GM18507 (cell line): ENCODE data around the gene THBS1.

Experiments used
- DNase-seq: peaks from one replicate; pipeline ENCODE4 v3.0.0; 2011; ENCODE audit warnings: low read depth; ENCODE audit not compliant: insufficient read length; ENCODE audit errors: extremely low spot score
- FAIRE-seq: peaks from 2 replicates; lab custom pipeline; 2011; peaks lifted over from hg19 to GRCh38; lab: Jason Lieb, UNC

THBS1 gene

DNA sequence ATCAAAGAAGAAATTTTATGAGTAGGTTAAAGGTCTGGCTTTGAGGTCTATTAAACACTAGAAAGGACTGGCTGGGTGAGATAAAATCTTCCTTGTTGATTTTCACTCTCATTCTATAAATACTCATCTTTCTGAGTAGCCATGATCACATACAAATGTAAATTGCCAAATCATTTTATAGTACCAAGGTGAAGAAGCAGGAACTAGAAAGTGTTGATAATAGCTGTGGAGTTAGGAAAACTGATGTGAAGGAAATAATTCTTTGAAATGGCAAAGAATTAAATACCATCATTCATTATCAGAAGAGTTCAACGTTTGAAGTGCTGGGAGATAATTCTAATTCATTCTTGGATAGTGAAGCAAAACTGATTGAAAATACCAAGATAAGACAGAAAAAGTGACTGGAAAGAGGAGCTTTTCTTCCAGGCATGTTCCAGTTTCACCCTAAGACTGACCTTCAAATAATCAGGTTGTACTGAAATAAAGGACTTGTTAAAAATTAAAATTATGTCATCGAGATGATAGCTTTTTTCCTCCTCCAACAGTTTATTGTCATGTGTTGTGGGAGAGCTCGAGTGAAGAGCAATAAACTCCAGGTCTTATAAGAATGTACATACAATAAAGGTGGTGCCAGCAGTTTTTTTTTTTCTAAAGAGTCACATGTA lies 17.4 kb downstream of the THBS1 start:
- DNase-seq = no peak

DNA sequence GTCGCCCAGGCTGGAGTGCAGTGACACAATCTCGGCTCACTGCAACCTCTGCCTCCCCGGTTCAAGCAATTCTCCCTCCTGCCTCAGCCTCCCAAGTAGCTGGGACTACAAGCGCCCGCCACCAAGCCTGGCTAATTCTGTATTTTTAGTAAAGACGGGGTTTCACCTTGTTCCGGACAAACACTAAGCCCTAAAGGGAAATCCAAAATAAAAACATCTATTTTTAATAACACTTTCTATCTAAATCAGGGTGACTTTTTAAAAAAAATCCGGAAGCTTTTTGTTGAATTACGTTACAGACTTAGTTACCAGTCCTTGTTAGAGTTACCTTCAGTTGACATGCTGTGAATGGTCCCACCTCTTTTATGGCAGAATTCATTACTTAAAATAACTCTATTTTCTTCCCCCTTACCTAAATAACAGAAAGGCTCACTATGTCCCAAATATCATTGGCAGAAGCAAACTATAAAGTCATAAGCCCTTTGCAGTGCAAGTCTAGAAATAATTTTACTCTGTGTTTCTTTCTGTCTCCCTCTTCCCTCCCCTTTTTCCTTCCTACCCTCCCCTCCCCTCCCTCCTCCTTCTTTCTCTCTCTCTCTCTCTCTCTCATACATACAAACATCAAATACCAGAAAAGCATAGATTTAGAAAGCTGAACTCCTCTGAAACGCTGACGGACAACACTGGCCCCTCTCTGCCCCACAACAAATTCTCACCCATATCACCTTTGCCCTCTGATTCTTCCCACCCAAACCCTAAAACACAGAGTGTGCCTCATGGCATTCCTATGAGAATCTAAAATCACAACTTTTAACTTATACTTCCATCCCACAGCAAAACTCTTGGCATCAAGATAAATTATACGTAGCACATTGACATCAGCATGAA lies 18.3 kb downstream of the THBS1 start:
- DNase-seq (no peak), FAIRE-seq (no peak)

More for the DNA sequence above, 17.4 kb downstream of the THBS1 start:
- no peak for FAIRE-seq

DNA sequence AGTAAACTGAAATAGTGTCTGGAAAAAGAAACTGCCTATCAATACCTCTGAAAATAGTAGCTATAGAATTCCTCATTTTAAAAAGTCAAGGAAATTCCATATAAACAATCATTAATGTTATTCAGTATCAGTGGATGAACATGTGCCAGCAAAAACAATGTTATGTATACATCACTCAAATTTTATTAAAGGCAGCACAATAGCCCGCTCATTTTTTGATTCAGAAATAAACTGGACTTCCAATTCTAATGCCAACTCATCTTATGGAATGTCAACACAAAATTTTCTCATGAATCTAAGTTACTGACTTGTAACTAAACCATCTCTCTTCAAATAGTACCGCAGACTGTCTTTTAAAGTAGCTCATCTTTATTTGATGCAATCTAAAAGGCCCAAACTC lies 19.0 kb downstream of the THBS1 start:
- FAIRE-seq = no peak
- DNase-seq = no peak

DNA sequence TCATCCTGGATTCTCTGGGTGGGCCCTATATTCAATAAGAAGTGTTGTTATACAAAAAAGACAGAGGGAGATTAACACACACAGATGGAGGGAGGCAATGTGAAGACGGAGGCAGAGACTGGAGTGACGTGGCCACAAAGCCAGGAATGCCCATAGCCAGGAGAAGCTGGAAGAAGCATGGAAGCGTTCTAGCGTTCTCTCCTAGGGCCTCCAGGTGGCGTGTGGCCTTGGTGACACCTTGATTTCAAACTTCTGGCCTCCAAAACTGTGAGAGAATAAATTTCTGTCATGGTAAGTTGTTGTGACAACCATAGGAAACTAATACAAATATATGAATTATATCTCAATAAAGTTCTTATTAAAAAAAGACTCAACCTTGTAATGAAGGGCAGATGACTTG lies 21.3 kb downstream of the THBS1 start:
- FAIRE-seq (no peak), DNase-seq (no peak)

DNA sequence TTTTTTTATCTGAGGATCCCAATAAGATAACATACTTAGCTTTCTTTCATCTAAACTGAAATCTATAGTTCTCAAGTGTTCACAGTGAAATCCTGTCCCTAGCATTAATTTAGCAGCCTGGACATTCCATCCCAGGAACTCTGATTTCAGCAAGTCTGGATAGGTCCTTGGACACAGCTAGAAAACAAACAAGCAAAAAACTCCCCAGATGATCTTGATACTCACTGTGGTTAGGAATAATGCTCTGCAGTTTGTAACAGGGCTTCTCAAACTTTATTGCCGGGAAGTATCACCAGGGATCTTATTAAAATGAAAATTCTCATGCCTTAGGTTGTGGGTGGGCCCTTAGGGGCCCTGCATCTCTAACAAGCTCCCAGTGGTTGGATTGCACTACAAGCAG lies 24.3 kb downstream of the THBS1 start:
- no peak for DNase-seq
- FAIRE-seq = no peak

DNA sequence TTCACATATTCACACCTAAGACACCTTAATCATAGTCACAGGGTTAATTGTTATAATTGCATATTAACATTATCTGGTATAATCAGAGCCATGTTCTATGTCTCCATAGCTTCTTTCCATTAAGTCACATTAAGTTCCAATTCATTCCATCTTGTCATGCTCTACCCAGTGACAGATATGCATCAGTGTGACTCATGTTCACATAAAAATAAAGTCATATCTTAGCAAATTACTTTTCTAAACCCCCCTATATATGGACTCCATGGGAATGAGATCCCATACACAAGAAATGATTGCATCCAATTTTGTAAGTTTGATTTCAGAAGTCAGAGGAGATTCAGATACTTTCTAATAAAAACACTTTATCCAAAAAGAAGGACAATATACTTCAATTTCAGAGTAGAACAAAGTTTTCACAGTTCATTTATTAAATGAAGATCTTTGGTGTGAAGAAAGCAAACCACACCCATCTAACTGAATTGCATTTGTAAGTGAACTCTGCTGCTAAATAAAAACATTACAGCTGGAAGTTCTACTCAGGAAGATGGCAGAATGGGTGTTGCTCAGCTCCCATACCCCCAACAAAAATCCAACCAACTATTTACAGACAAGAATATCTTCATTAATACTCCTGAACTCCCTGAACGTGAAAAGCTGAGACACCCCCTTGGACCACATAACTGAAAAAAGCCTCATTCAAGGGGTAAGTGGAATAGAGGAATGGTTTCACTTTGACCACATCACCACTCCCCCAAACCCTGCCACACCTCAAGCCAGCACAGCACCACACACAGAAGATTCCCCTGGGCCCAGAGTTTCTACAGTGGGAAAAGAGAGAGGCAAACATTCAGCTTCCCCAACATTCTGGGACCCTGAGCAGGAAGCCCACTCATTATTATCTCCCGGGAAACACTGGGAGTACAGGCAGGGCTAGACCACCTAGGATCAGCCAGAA lies 27.6 kb downstream of the THBS1 start:
- no peak for DNase-seq
- FAIRE-seq = no peak

DNA sequence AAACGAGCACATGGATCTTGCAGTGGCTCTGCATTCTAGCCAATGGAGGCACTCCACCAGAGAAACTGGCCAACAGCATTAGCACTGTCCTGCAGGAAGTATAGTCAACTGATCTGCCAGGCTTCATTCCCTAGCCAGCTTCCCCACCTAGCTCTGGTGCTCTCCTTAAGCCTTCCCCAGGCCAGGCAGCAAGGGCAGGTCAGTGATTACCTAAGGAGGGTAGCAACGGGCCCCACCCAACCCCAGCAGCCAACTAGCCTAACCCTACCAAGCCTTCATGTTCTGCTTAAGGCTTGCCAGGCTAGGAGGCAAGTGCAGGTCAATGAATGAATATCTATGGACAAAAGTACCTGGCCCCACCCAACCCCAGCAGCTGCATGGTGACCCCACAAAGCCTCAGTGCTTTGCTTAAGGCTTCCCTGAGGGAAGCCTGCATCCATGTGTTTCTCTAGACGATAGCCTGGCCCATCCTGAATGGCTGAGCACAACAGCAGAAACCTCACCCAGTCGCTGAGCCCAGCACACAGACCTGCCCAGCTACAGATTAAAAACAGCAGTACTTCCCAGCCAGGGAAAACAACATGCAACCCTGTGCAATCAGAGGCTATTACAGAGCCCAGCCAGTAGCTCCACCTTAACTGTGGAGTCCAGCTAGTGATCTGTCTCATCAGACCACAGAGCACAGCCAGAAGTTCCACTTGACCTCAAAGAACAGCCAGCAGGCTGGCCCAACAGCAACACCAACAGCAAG lies 28.5 kb downstream of the THBS1 start:
- DNase-seq (no peak), FAIRE-seq (no peak)

DNA sequence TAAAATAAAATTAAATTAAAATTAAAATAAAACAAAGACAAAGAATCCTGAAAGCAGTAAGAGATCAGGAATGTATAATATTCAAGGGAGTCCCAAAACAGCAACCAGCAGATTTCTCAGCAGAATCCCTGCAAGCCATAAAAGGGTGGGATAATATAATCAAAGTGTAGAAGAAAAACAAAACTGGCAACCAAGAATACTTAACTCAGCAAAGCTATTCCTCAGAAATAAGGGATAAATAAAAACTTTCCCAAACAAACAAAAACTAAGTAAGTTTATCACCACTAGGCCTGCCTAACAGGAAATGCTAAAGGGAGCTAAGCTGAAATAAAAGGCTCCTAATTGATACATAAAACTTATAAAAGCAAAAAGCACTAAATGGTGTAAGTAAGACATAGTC lies 29.8 kb downstream of the THBS1 start:
- no peak for FAIRE-seq
- DNase-seq = no peak

DNA sequence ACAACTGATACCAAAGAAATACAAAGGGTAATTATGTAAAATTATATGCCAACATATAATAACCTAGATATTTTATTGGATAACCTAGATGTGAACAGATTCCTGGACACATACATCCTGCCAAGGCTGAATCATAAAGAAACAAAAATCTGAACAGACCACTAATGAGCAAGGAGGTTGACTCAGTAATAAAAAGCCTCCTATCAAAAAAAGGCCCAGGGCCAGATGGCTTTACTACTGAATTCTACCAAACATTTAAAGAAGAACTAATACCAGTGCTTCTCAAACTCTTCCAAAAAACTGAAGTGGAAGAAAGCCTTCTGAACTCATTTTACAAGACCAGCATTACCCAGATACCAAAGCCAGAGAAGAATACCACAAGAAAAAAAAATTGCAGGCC lies 32.4 kb downstream of the THBS1 start:
- DNase-seq = no peak
- no peak for FAIRE-seq

DNA sequence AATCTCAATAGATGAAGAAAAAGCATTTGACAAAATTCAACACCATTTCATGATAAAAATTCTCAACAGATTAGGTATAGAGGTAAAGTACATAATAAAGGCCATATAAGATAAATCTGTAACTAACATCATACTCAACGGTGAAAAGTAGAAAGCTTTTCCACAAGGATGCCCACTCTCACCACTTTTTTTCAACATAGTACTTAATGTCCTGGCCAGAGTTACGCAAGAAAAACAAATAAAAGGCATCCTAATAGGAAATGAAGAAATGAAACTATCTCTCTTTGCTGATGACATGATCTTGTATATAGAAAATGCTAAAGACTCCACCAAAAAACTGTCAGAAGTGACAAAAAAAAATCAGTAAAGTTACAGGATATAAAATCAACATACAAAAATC lies 33.0 kb downstream of the THBS1 start:
- FAIRE-seq (no peak), DNase-seq (no peak)

DNA sequence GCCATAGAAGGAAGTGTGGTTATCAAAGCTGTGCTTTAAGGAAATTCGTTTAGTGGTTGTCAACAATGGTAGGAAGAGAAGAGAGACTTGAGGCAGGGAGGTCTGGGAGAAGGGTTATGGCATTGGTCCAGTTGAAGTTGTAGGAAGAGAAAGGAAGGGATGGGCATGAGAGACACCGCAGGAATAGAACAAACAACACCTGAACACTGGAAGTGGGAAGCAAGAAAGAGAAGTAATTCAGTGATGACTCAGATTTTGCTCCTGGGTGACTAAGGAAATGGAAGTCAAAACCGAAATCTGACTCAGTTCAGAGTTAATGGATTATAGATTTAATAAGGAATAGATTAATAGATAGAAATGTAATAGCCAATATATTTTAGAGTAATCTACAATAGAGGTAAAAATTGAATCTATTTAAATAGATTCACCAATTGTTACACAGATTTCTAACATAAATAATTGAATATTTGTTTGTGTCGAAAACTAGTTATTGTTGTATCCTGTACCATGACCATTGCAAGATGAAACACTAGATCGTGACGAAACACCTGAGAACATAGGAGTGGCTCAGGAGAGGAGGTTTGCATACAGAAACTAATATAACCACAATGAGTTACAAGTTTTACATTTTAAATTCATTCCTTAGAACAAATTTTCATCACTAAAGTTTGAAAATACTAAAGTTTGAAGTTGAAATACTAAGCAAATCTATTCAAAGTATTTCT lies 36.0 kb downstream of the THBS1 start:
- DNase-seq = no peak
- no peak for FAIRE-seq

DNA sequence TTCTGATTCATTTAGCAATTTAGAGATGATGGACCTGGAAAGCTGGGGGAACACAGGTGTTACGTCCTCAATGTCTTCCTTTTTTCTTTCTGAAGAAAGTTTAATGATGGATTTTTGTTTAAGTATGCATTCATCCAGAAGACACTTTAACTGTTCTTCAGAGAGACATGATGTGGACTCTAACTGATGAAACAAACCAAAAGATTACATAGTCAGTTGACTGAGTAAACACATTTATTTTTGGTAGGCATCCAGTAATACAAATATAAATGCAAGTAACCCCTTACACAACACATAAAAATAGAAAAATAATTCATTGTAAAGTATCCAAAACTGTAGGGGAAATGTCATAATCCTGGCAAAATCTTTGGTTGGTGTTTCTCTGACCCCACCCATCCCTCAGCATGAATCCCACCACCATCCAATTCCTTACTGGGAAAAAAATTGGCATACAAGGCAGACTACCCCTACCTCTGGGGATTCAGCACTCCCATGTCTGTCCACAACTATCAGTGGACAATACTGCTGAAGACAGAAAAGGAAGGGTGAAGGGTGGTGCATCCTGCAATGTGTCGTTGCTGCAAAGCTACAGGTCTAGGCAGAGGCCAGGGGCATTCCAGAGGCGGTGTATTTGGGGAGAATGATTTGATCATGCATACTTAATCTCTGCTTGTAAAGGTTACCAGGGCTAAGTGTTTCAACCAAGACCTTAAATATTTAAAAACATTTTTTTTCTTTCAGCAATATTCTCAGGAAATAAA lies 37.4 kb downstream of the THBS1 start:
- DNase-seq (no peak), FAIRE-seq (no peak)

DNA sequence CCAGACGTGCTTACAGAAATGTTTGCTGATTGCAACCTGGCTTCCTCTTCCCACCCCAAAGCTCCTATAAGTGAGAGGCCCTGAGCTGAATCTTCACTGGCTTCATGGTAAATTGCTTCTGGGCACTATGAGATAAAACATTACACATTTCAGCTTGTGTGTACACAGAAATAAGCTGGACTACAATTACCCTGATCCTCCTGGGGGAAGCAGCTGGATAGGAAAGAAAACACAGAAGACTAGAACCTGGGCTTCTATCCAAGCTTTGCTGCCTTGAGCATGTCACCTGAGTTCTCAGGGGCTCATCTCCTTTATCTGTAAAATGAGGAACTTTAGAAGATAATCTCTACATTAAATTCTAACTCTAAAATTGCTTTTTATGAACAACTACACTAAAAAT lies 40.3 kb downstream of the THBS1 start:
- DNase-seq = no peak
- no peak for FAIRE-seq

DNA sequence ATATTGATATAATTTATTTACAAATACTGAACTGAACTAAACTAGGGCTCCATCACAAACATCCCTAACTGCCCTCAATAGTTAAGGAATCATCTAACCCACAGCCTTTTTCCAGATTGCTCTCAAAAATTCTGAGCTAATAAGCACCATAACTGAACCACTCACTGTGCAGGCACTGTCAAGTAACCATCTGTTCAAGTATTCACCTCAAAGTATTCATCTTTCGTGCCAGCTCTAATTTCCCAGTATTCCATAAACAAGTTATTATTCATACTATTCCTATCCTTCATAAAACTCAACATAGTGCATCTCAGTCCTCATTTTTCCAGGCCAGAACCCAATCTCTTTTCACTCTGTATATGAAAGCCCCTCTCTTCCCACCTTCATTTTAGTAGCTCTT lies 41.1 kb downstream of the THBS1 start:
- no peak for FAIRE-seq
- no peak for DNase-seq

DNA sequence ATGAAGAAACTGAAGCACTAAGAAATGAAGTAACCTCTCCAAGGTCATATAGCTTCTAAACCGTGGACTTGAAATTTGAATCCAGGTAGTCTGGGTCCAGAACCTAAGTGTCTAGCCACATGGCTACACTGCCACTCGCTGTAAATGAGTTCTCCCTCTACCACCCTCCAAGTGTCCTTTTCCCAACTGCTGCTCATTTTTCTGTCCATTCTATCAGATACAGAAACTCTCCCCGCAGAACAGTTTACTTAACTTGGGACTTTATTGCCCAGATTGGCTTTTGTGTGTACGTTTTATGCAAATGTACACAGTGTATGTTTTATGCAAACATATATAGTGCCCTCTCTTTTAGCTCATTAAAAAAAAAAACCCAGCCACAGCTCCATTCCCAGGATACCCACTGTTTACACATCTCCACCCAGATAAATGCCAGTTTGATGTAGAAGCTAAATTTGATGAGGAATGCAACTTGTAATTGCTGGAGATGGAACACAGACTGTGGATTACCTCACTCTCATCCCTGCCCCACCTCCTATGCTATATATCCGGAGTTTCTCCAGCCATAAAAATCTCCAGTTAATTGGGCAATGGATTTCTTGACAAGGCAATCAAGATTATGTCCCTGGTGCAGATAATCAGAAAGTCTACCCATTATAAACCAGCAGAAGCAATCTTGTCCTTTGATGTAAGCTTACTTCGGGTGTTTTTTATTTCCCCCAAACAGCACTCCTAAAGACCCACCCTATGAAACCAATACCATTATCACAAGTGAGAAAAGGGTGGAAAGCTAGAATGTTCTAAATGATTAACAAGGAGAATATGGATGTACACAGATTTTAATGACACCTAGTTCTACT lies 42.0 kb downstream of the THBS1 start:
- DNase-seq (no peak), FAIRE-seq (no peak)

DNA sequence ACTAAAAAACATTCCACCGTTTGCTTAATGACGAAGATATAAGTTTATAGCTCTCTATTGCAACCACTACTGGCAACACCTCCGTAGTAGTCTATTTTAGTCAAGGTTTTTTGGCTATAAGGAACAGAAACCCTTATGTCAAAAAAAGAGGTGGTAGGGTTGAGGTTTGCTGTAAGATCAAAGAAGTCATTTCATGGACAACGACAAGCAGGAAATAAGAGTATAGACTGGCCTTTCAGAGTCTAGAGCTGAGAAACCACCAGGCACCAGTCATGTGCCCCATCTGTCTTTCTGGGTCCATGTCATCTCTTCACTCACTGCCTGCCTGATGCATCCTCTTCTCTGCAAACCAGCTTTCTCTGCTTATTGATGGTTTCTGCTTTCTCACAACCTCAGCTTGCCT lies 42.7 kb downstream of the THBS1 start:
- FAIRE-seq (peak; percentile 82), DNase-seq (no peak)

DNA sequence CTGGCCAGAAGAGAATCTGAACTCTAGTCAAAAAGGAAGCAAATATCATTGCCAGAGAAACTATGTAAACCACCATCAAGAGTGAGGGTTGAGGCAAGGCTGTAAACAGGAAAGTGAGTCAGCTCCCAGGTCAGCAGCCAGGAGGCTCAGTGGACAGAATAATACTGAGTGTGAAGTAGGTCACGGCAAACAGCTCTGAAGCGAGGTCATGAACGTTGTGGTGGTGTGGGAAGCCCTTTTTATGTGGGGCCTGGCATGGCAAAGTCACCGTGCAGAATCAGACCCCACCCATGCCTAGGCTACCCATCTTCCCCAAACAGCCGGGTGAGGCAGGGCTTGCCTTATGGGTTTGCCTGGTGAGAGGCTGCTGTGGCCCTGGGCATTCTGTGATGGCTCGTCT lies 43.9 kb downstream of the THBS1 start:
- DNase-seq (no peak), FAIRE-seq (no peak)
